ENCODE measurements around the gene SEPTIN14. TPM values are rescaled to one million over a fixed set of nuclear protein-coding genes. Genes with fewer than 3 reads are reported as not detected.
"Not testable (repeated sequence)": the region's sequence is repeated elsewhere in the genome, so short reads cannot be mapped to it uniquely, and the experiment has no call there.

The SEPTIN14 gene
- polyA plus RNA-seq, 12 donors: 0.07 to 0.54 (median 0.21) TPM; not detected in 3

- not testable (repeated sequence) for DNase-seq
These were observed 77.1 kb downstream of the SEPTIN14 start for GRCh38 chr7:55785444-55785843.

GRCh38 chr7:55784151-55784550 lies 78.4 kb downstream of the SEPTIN14 start:
- DNase-seq: no peak

- DNase-seq: no peak
These were observed 83.9 kb downstream of the SEPTIN14 start for GRCh38 chr7:55778631-55779030.

GRCh38 chr7:55776196-55776595 lies 86.4 kb downstream of the SEPTIN14 start:
- no peak for DNase-seq

- DNase-seq: no peak
These were observed 87.5 kb downstream of the SEPTIN14 start for GRCh38 chr7:55775051-55775420.

- no peak for DNase-seq
These were observed 88.1 kb downstream of the SEPTIN14 start for GRCh38 chr7:55774327-55775050.

GRCh38 chr7:55770778-55771177 lies 91.8 kb downstream of the SEPTIN14 start:
- no peak for DNase-seq

GRCh38 chr7:55753274-55753862 lies 109.2 kb downstream of the SEPTIN14 start:
- DNase-seq: not testable (repeated sequence)

GRCh38 chr7:55744706-55745105 lies 117.8 kb downstream of the SEPTIN14 start:
- not testable (repeated sequence) for DNase-seq

Other genes with a start within 250 kb of the SEPTIN14 start
- gene ZNF713, start 24.7 kb upstream of the SEPTIN14 start, polyA plus RNA-seq (ENCODE audit: insufficient read length in 12 of 12): 10 to 100 TPM in 3 of 12 donors, 1 to 10 TPM in 8, not detected in 1; 5.3 to 13.7 (median 7.1) TPM
- 10 to 100 TPM in 10 of 12 donors, 1 to 10 TPM in 1, not detected in 1; 5.9 to 17.7 (median 13.9) TPM for gene MRPS17, start 89.1 kb upstream of the SEPTIN14 start, polyA plus RNA-seq (ENCODE audit: insufficient read length in 12 of 12)
- 100 to 1,000 TPM in 5 of 12 donors, 10 to 100 TPM in 6, not detected in 1; 61.6 to 132 (median 97.8) TPM for gene NIPSNAP2, start 101.8 kb upstream of the SEPTIN14 start, polyA plus RNA-seq (ENCODE audit: insufficient read length in 12 of 12)
- 10 to 100 TPM in 11 of 12 donors, not detected in 1; 14.4 to 30.4 (median 18.2) TPM for gene PSPH, start 188.7 kb upstream of the SEPTIN14 start, polyA plus RNA-seq (ENCODE audit: insufficient read length in 12 of 12)
- gene CCT6A, start 189.0 kb upstream of the SEPTIN14 start, polyA plus RNA-seq (ENCODE audit: insufficient read length in 12 of 12): 100 to 1,000 TPM in 11 of 12 donors, not detected in 1; 115 to 177 (median 153) TPM
- 100 to 1,000 TPM in 1 of 12 donors, 10 to 100 TPM in 11; 39.8 to 715 (median 55.6) TPM for gene SUMF2, start 201.5 kb upstream of the SEPTIN14 start, polyA plus RNA-seq (ENCODE audit: insufficient read length in 12 of 12)
- gene PHKG1, start 230.2 kb upstream of the SEPTIN14 start, polyA plus RNA-seq (ENCODE audit: insufficient read length in 12 of 12): 10 to 100 TPM in 11 of 12 donors, not detected in 1; 14.4 to 60.0 (median 30.4) TPM
- gene CHCHD2, start 243.7 kb upstream of the SEPTIN14 start, polyA plus RNA-seq (ENCODE audit: insufficient read length in 12 of 12): 100 to 1,000 TPM in 11 of 12 donors, not detected in 1; 112 to 277 (median 222) TPM

Measured in muscle of arm (tissue), 12 donors.